ENCODE results near the gene CCDC61. TPM values are rescaled to one million over a fixed set of nuclear protein-coding genes. Genes with fewer than 3 reads are reported as not detected.

The CCDC61 gene
- total RNA-seq, 1 experiment from 2014 or later: 6.3 TPM

- no peaks in the 10 kb centered on the region for H3K36me3 ChIP-seq (ENCODE audit: low read depth, low read length)
- H3K27ac ChIP-seq (ENCODE audit: low read length): no peak overlapping the region
- no peaks in the 10 kb centered on the region for H3F3A ChIP-seq (ENCODE audit: low read length, unreplicated experiment)
- ChIA-PET POLR2A (ENCODE audit: unreplicated experiment) (no interaction called here), CTCF (no interaction called here)
- H3K4me3 ChIP-seq (ENCODE audit: low read length): no peak overlapping the region
- H3K4me1 ChIP-seq (ENCODE audit: insufficient read depth, low read length): peaks cover 11% of the 10 kb centered on the region
- H3K9me2 ChIP-seq (replicated peaks; ENCODE audit: low read length): no peaks in the 10 kb centered on the region
- no peaks in the 10 kb centered on the region for H4K20me1 ChIP-seq (ENCODE audit: low read length)
- H3K79me2 ChIP-seq (ENCODE audit: low read length): no peaks in the 10 kb centered on the region
- H3K27me3 ChIP-seq (ENCODE audit: low read length): 0 out of 2 replicates have a peak, but pooled peaks cover 9% of the 10 kb centered on the region
- intact Hi-C loops (cut with micrococcal nuclease): no loop called here
- ATAC-seq (no peak), DNase-seq (no peak)
- BruUV-seq (replicated peaks): no TSS peak
- H3K9me3 ChIP-seq (ENCODE audit: low read length): no peaks in the 10 kb centered on the region
- H2AFZ ChIP-seq (ENCODE audit: low read length): no peak overlapping the region
- H3K9ac ChIP-seq (ENCODE audit: low read length): no peak overlapping the region
- H3K4me2 ChIP-seq (ENCODE audit: low read length): no peak overlapping the region
- TF ChIP-seq EZH2 (IDR thresholded peaks at IDR 0.05; ENCODE audit: low read length, unreplicated experiment): no peak
- no peak for TF ChIP-seq CTCF (conservative IDR thresholded peaks at IDR 0.05; ENCODE audit: low read depth, low read length)
- no peak for TF ChIP-seq EZH2phosphoT487 (IDR thresholded peaks at IDR 0.05; ENCODE audit: borderline replicate concordance, low read length)
These were observed 33.2 kb upstream of the CCDC61 start for GRCh38 chr19:45962021-45962420.

- H3K79me2 ChIP-seq (ENCODE audit: low read length): no peaks in the 10 kb centered on the region
- no peaks in the 10 kb centered on the region for H3F3A ChIP-seq (ENCODE audit: low read length, unreplicated experiment)
- ChIA-PET POLR2A (ENCODE audit: unreplicated experiment) (no interaction called here), CTCF (no interaction called here)
- no peak overlapping the region for H3K9ac ChIP-seq (ENCODE audit: low read length)
- H3K4me1 ChIP-seq (ENCODE audit: insufficient read depth, low read length): no peaks in the 10 kb centered on the region; the same call in 1 of the 2 replicates
- no peak overlapping the region for H3K27ac ChIP-seq (ENCODE audit: low read length)
- no peak overlapping the region for H2AFZ ChIP-seq (ENCODE audit: low read length)
- ATAC-seq: no peak
- H3K9me3 ChIP-seq (ENCODE audit: low read length): no peaks in the 10 kb centered on the region
- intact Hi-C loops (cut with micrococcal nuclease): no loop called here
- H3K4me3 ChIP-seq (ENCODE audit: low read length): no peak overlapping the region
- H3K9me2 ChIP-seq (replicated peaks; ENCODE audit: low read length): no peaks in the 10 kb centered on the region
- H3K27me3 ChIP-seq (ENCODE audit: low read length): no peaks in the 10 kb centered on the region
- H4K20me1 ChIP-seq (ENCODE audit: low read length): no peaks in the 10 kb centered on the region
- DNase-seq: no peak
- H3K4me2 ChIP-seq (ENCODE audit: low read length): no peak overlapping the region
- BruUV-seq (replicated peaks): no TSS peak
- H3K36me3 ChIP-seq (ENCODE audit: low read depth, low read length): no peaks in the 10 kb centered on the region
- TF ChIP-seq CTCF (conservative IDR thresholded peaks at IDR 0.05; ENCODE audit: low read depth, low read length): no peak
- no peak for TF ChIP-seq EZH2 (IDR thresholded peaks at IDR 0.05; ENCODE audit: low read length, unreplicated experiment)
- TF ChIP-seq EZH2phosphoT487 (IDR thresholded peaks at IDR 0.05; ENCODE audit: borderline replicate concordance, low read length): no peak
These were observed 28.0 kb upstream of the CCDC61 start for GRCh38 chr19:45967246-45967645.

GRCh38 chr19:45968626-45969025 lies 26.6 kb upstream of the CCDC61 start:
- no peaks in the 10 kb centered on the region for H3F3A ChIP-seq (ENCODE audit: low read length, unreplicated experiment)
- no peaks in the 10 kb centered on the region for H3K9me2 ChIP-seq (replicated peaks; ENCODE audit: low read length)
- no TSS peak for BruUV-seq (replicated peaks)
- H3K4me3 ChIP-seq (ENCODE audit: low read length): no peak overlapping the region
- ChIA-PET POLR2A (ENCODE audit: unreplicated experiment) (no interaction called here), CTCF (no interaction called here)
- H3K9ac ChIP-seq (ENCODE audit: low read length): no peak overlapping the region
- H4K20me1 ChIP-seq (ENCODE audit: low read length): no peaks in the 10 kb centered on the region
- H3K4me2 ChIP-seq (ENCODE audit: low read length): no peak overlapping the region
- H3K27me3 ChIP-seq (ENCODE audit: low read length): no peaks in the 10 kb centered on the region
- intact Hi-C loops (cut with micrococcal nuclease): no loop called here
- DNase-seq (no peak), ATAC-seq (no peak)
- no peaks in the 10 kb centered on the region; the same call in 1 of the 2 replicates for H3K4me1 ChIP-seq (ENCODE audit: insufficient read depth, low read length)
- no peaks in the 10 kb centered on the region for H3K79me2 ChIP-seq (ENCODE audit: low read length)
- H2AFZ ChIP-seq (ENCODE audit: low read length): no peak overlapping the region
- H3K27ac ChIP-seq (ENCODE audit: low read length): no peak overlapping the region
- TF ChIP-seq CTCF (conservative IDR thresholded peaks at IDR 0.05; ENCODE audit: low read depth, low read length): no peak
- no peak for TF ChIP-seq EZH2 (IDR thresholded peaks at IDR 0.05; ENCODE audit: low read length, unreplicated experiment)
- TF ChIP-seq EZH2phosphoT487 (IDR thresholded peaks at IDR 0.05; ENCODE audit: borderline replicate concordance, low read length): no peak
- H3K36me3 ChIP-seq (ENCODE audit: low read depth, low read length): no peaks in the 10 kb centered on the region
- H3K9me3 ChIP-seq (ENCODE audit: low read length): no peaks in the 10 kb centered on the region

Data from PC-3 (cell line).